Measurements from ENCODE around the gene PLA2G15.

PLA2G15 gene

GRCh38 chr16:68298312-68298711, 53.1 kb downstream of the PLA2G15 start:
- no peak for DNase-seq (ENCODE audit: low spot score in 2 of 2)
- Mint-ChIP-seq H3K27me3 (no peaks in the 10 kb centered on the region), H3K36me3 (peaks cover 38% of the 10 kb centered on the region), H3K4me1 (peaks cover 18% of the 10 kb centered on the region), H3K9me3 (no peaks in the 10 kb centered on the region), H3K4me3 (no peak overlapping the region), H3K27ac (peak overlapping the region; percentile 24)
- no peak for ATAC-seq (ENCODE audit: low read depth)

DNA sequence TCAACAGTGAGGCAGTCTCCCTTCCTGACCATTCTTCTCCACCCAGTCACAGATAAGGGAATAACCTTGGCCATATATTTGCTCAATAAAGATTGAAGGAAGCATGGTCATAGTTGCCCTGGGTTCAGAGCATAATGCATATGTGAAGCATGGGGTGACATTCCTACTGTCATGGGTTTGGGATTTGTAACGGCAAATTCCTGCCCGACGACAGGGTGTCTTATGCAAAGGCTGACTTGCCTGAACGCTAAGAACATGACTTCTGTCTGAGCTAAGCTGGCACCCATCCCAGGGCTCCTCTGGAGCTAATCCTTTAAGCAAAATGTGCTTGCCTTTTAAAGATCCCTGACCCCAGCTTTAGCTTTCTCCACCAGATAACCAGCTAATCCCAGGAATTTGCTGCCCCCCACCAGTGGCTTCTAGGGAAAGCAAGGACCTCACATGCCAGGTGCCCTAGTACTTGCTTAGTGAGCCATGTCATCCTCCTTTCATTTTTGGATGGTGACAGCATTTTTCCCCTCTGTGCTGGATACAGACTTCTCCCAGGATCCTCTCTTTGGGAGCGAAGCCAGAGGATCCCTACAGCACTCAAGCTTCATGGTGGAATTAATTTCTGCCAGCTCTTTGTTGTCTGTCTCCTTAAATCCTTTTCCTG, 53.9 kb downstream of the PLA2G15 start:
- DNase-seq (ENCODE audit: low spot score in 2 of 2) (no peak), ATAC-seq (ENCODE audit: low read depth) (no peak)
- no peaks in the 10 kb centered on the region for H3K9me3 Mint-ChIP-seq
- no peak overlapping the region for H3K4me3 Mint-ChIP-seq
- H3K4me1 Mint-ChIP-seq, result peaks cover 13% of the 10 kb centered on the region
- peaks cover 37% of the 10 kb centered on the region for H3K36me3 Mint-ChIP-seq
- H3K27ac Mint-ChIP-seq, result peak overlapping the region; percentile 70
- no peaks in the 10 kb centered on the region for H3K27me3 Mint-ChIP-seq

GRCh38 chr16:68299571-68300453, 54.6 kb downstream of the PLA2G15 start:
- H3K36me3 Mint-ChIP-seq, result peaks cover 32% of the 10 kb centered on the region
- H3K4me1 Mint-ChIP-seq, result peaks cover 10% of the 10 kb centered on the region
- no peak for DNase-seq (ENCODE audit: low spot score in 2 of 2)
- H3K27ac Mint-ChIP-seq, result peak overlapping the region; percentile 70
- H3K4me3 Mint-ChIP-seq, result no peak overlapping the region
- H3K27me3 Mint-ChIP-seq, result no peaks in the 10 kb centered on the region
- H3K9me3 Mint-ChIP-seq, result no peaks in the 10 kb centered on the region
- ATAC-seq (ENCODE audit: low read depth), result no peak

- Mint-ChIP-seq H3K9me3 (no peaks in the 10 kb centered on the region), H3K4me1 (peaks cover 13% of the 10 kb centered on the region), H3K36me3 (peaks cover 32% of the 10 kb centered on the region), H3K27me3 (no peaks in the 10 kb centered on the region), H3K27ac (peak overlapping the region; percentile 21), H3K4me3 (no peak overlapping the region)
- no peak for ATAC-seq (ENCODE audit: low read depth)
- no peak for DNase-seq (ENCODE audit: low spot score in 2 of 2)
Observed at GRCh38 chr16:68300734-68301459, 55.7 kb downstream of the PLA2G15 start.

- no peak overlapping the region for H3K4me3 Mint-ChIP-seq
- H3K36me3 Mint-ChIP-seq, result peaks cover 15% of the 10 kb centered on the region
Observed at GRCh38 chr16:68306633-68307032, 61.5 kb downstream of the PLA2G15 start.

GRCh38 chr16:68309799-68310198, 64.6 kb downstream of the PLA2G15 start:
- no peak for DNase-seq (ENCODE audit: low spot score in 2 of 2)
- ATAC-seq (ENCODE audit: low read depth), result no peak
- peak overlapping the region; percentile 89 for H3K27ac Mint-ChIP-seq
- peaks cover 29% of the 10 kb centered on the region for H3K4me1 Mint-ChIP-seq
- H3K9me3 Mint-ChIP-seq, result no peaks in the 10 kb centered on the region
- no peaks in the 10 kb centered on the region for H3K27me3 Mint-ChIP-seq
- H3K4me3 Mint-ChIP-seq, result peak overlapping the region; percentile 98
- peaks cover 11% of the 10 kb centered on the region for H3K36me3 Mint-ChIP-seq

More at GRCh38 chr16:68306633-68307032, 61.5 kb downstream of the PLA2G15 start:
- H3K4me1 Mint-ChIP-seq, result peaks cover 21% of the 10 kb centered on the region
- H3K27ac Mint-ChIP-seq, result no peak overlapping the region
- no peaks in the 10 kb centered on the region for H3K27me3 Mint-ChIP-seq
- H3K9me3 Mint-ChIP-seq, result no peaks in the 10 kb centered on the region
- DNase-seq (ENCODE audit: low spot score in 2 of 2) (no peak), ATAC-seq (ENCODE audit: low read depth) (no peak)

- Mint-ChIP-seq H3K4me1 (peaks cover 26% of the 10 kb centered on the region), H3K36me3 (peaks cover 11% of the 10 kb centered on the region), H3K27ac (peak overlapping the region; percentile 89), H3K27me3 (no peaks in the 10 kb centered on the region), H3K4me3 (peak overlapping the region; percentile 98), H3K9me3 (no peaks in the 10 kb centered on the region)
- DNase-seq (ENCODE audit: low spot score in 2 of 2), result no peak
- no peak for ATAC-seq (ENCODE audit: low read depth)
Observed at GRCh38 chr16:68310437-68310773, 65.2 kb downstream of the PLA2G15 start.
